IMR-90 (cell line): Measurements from ENCODE around the gene ILK. TPM values are rescaled to one million over a fixed set of nuclear protein-coding genes. Genes with fewer than 3 reads are reported as not detected.

ENCODE experiments used
- ATAC-seq: fragments of 200-7000 bp; cut with Tn5 transposase; 2 replicates; pipeline ENCODE4 v1.9.1; 2020; ENCODE audit warnings: low read depth, mild to moderate bottlenecking, moderate library complexity
- BruUV-seq: library from RNA; stranded (reverse); fragments of 400-500 nt; replicated peaks from 2 replicates; lab custom pipeline; 2021; lab: Mats Ljungman, UMichigan
- CTCF ChIA-PET: fragments of 300-600 bp; formaldehyde crosslinking; extraction: SDS; loops from one replicate; lab custom pipeline; 2021; ENCODE audit warnings: antibody characterized with exemption; lab: Yijun Ruan, JAX
- POLR2A ChIA-PET: fragments of 300-600 bp; sonication (Branson Sonifier 250); formaldehyde crosslinking; loops from one replicate; lab custom pipeline; 2022; ENCODE audit warnings: antibody characterized with exemption; ENCODE audit not compliant: unreplicated experiment; lab: Charles Lee
- DNase-seq: peaks from one replicate; pipeline ENCODE4 v3.0.0; 2013
- H2AFZ ChIP-seq: replicated peaks from 2 replicates; pipeline ENCODE3; 2013; ENCODE audit warnings: low read length, mild to moderate bottlenecking; ENCODE audit not compliant: poor library complexity
- H2AK5ac ChIP-seq: 2 replicates; pipeline ENCODE4 v1.6.1; 2013; ENCODE audit warnings: low read depth, low read length, inconsistent platforms
- H2AK9ac ChIP-seq: replicated peaks from 2 replicates; pipeline ENCODE3; 2013; ENCODE audit warnings: mild to moderate bottlenecking, low read depth, low read length, moderate library complexity; ENCODE audit not compliant: poor library complexity
- H2BK120ac ChIP-seq: 2 replicates; pipeline ENCODE4 v1.6.1; 2013; ENCODE audit warnings: low read depth, low read length, inconsistent platforms
- H2BK15ac ChIP-seq: 3 replicates; pipeline ENCODE4 v1.6.1; 2013; ENCODE audit warnings: low read depth, low read length, inconsistent platforms
- H2BK20ac ChIP-seq: 2 replicates; pipeline ENCODE4 v1.6.1; 2013; ENCODE audit warnings: low read depth, mild to moderate bottlenecking, inconsistent platforms, low read length, moderate library complexity
- H2BK5ac ChIP-seq: 2 replicates; pipeline ENCODE4 v1.6.1; 2013; ENCODE audit warnings: mild to moderate bottlenecking, low read depth, low read length, inconsistent platforms; ENCODE audit not compliant: poor library complexity, severe bottlenecking
- H3K14ac ChIP-seq: replicated peaks from 2 replicates; pipeline ENCODE4 v1.6.1; 2013; ENCODE audit warnings: low read depth, low read length, inconsistent platforms
- H3K18ac ChIP-seq: 2 replicates; pipeline ENCODE4 v1.6.1; 2013; ENCODE audit warnings: low read depth, low read length, control low read depth
- H3K23ac ChIP-seq: 2 replicates; pipeline ENCODE4 v1.6.1; 2013; ENCODE audit warnings: low read depth, low read length, inconsistent platforms
- H3K27ac ChIP-seq: 2 replicates; pipeline ENCODE4 v1.5.1; 2013; ENCODE audit warnings: mild to moderate bottlenecking, control low read depth, low read length; ENCODE audit not compliant: insufficient read depth
- H3K27me3 ChIP-seq: 2 replicates; pipeline ENCODE4 v1.6.1; 2013; ENCODE audit warnings: low read length; ENCODE audit not compliant: control insufficient read depth, insufficient read depth
- H3K36me3 ChIP-seq: 2 replicates; pipeline ENCODE4 v1.6.1; 2013; ENCODE audit warnings: low read length, mixed read lengths; ENCODE audit not compliant: control insufficient read depth, insufficient read depth
- H3K4ac ChIP-seq: 2 replicates; pipeline ENCODE4 v1.6.1; 2013; ENCODE audit warnings: low read depth, low read length, inconsistent platforms
- H3K4me1 ChIP-seq: 2 replicates; pipeline ENCODE4 v1.6.1; 2013; ENCODE audit warnings: low read length, mixed read lengths; ENCODE audit not compliant: control insufficient read depth, insufficient read depth
- H3K4me2 ChIP-seq: 2 replicates; pipeline ENCODE4 v1.6.1; 2013; ENCODE audit warnings: low read depth, mild to moderate bottlenecking, control low read depth, low read length, moderate library complexity
- H3K4me3 ChIP-seq: 2 replicates; pipeline ENCODE4 v1.5.1; 2013; ENCODE audit warnings: low read depth, mild to moderate bottlenecking, control low read depth, low read length, moderate library complexity; ENCODE audit not compliant: insufficient read depth
- H3K56ac ChIP-seq: 2 replicates; pipeline ENCODE4 v1.6.1; 2013; ENCODE audit warnings: low read length, inconsistent platforms; ENCODE audit not compliant: insufficient read depth; ENCODE audit errors: extremely low read depth
- H3K79me1 ChIP-seq, 2 experiments: 2 replicates each; pipeline ENCODE4 v1.6.1; 2013; ENCODE audit warnings: low read length in 2 of 2, inconsistent platforms in 1 of 2, low read depth in 1 of 2
- H3K9ac ChIP-seq: 2 replicates; pipeline ENCODE4 v1.6.1; 2013; ENCODE audit warnings: low read depth, low read length, control low read depth
- H3K9me1 ChIP-seq: 2 replicates; pipeline ENCODE4 v1.6.1; 2013; ENCODE audit warnings: low read length, inconsistent platforms; ENCODE audit not compliant: insufficient read depth
- H3K9me3 ChIP-seq: 2 replicates; pipeline ENCODE4 v1.6.1; 2013; ENCODE audit warnings: low read length; ENCODE audit not compliant: control insufficient read depth, insufficient read depth
- H4K20me1 ChIP-seq: 2 replicates; pipeline ENCODE4 v1.6.1; 2013; ENCODE audit warnings: low read length, inconsistent platforms; ENCODE audit not compliant: insufficient read depth
- H4K5ac ChIP-seq: 2 replicates; pipeline ENCODE4 v1.6.1; 2013; ENCODE audit warnings: mild to moderate bottlenecking, low read depth, low read length, control low read depth
- H4K8ac ChIP-seq, 2 experiments: 2 replicates each; pipeline ENCODE4 v1.6.1; 2013; ENCODE audit warnings: low read depth in 2 of 2, low read length in 2 of 2, control low read depth in 1 of 2, inconsistent platforms in 1 of 2
- H4K91ac ChIP-seq: 2 replicates; pipeline ENCODE4 v1.6.1; 2013; ENCODE audit warnings: low read depth, low read length, inconsistent platforms; ENCODE audit not compliant: insufficient read depth
- BHLHE40 ChIP-seq: fragments of 150-350 bp; IDR thresholded peaks from 2 replicates; pipeline ENCODE4 v1.6.1; 2016; ENCODE audit warnings: mild to moderate bottlenecking, low read depth, low read length
- CEBPB ChIP-seq: IDR thresholded peaks from 2 replicates; pipeline ENCODE4 v1.6.1; 2012; ENCODE audit warnings: low read depth, low read length, improper control_type of control experiment
- CHD1 ChIP-seq: IDR thresholded peaks from 2 replicates; pipeline ENCODE4 v1.6.1; 2012; ENCODE audit warnings: low read depth, low read length, improper control_type of control experiment
- FOS ChIP-seq: fragments of 150-350 bp; IDR thresholded peaks from 2 replicates; pipeline ENCODE4 v1.6.1; 2016; ENCODE audit warnings: low read depth, low read length
- MAFK ChIP-seq: IDR thresholded peaks from 2 replicates; pipeline ENCODE4 v1.6.1; 2012; ENCODE audit warnings: low read depth, low read length, improper control_type of control experiment
- MXI1 ChIP-seq: IDR thresholded peaks from 2 replicates; pipeline ENCODE4 v1.6.1; 2012; ENCODE audit warnings: low read depth, mild to moderate bottlenecking, low read length, moderate library complexity, borderline replicate concordance
- POLR2A ChIP-seq: IDR thresholded peaks from 2 replicates; pipeline ENCODE4 v1.6.1; 2012; ENCODE audit warnings: mild to moderate bottlenecking, low read depth, low read length
- RAD21 ChIP-seq: IDR thresholded peaks from 2 replicates; pipeline ENCODE4 v1.6.1; 2012; ENCODE audit warnings: low read length, improper control_type of control experiment
- SMC3 ChIP-seq: fragments of 150-350 bp; IDR thresholded peaks from 2 replicates; pipeline ENCODE4 v1.6.1; 2016; ENCODE audit warnings: low read depth, mild to moderate bottlenecking, antibody characterized with exemption, low read length, moderate library complexity
- USF2 ChIP-seq: fragments of 150-350 bp; IDR thresholded peaks from 2 replicates; pipeline ENCODE4 v1.6.1; 2017; ENCODE audit warnings: mild to moderate bottlenecking, antibody characterized with exemption, low read length, low read depth
- WGBS, 2 experiments: methylation state at CpG; one replicate each; pipeline versions ENCODE4 v1.1.5 to v1.1.7; 2013; ENCODE audit warnings: missing lambda C conversion rate in 2 of 2; ENCODE audit not compliant: insufficient read length in 1 of 2; ENCODE audit errors: extremely low coverage in 2 of 2; 5-methylcytosine and 5-hydroxymethylcytosine counted together
- dilution Hi-C: fragments of 300-500 bp; cut with HindIII; formaldehyde crosslinking; loops from one replicate; pipeline ENCODE4 v1.14.3; 2018; ENCODE audit warnings: low sequenced_read_pairs; ENCODE audit not compliant: unreplicated experiment
- in situ Hi-C: fragments of 300-500 bp; cut with MboI; formaldehyde crosslinking; loops from 3 replicates; pipeline ENCODE4 v1.14.3; 2019; ENCODE audit warnings: low sequenced_read_pairs, inconsistent platforms, mixed read lengths
- intact Hi-C: fragments of 100-400 bp; cut with micrococcal nuclease; formaldehyde crosslinking; loops from 2 replicates; pipeline ENCODE4 v1.10.0; 2022
- polyA plus RNA-seq, 3 experiments: library from polyadenylated mRNA; depleted of rRNA; stranded (reverse); fragments of >200 nt; gene quantifications; 2 replicates each; pipeline ENCODE4 v1.2.3, GENCODE V29; 2012; ENCODE audit warnings: low replicate concordance in 1 of 3
- total RNA-seq: library from RNA; depleted of rRNA; stranded (reverse); fragments of >200 nt; gene quantifications from 2 replicates; pipeline ENCODE4 v1.2.3, GENCODE V29; 2012

Gene ILK
- total and polyA plus RNA-seq, 2 of the 4 experiments (the other 2 are of a cell fraction): 339 to 389 TPM

DNA sequence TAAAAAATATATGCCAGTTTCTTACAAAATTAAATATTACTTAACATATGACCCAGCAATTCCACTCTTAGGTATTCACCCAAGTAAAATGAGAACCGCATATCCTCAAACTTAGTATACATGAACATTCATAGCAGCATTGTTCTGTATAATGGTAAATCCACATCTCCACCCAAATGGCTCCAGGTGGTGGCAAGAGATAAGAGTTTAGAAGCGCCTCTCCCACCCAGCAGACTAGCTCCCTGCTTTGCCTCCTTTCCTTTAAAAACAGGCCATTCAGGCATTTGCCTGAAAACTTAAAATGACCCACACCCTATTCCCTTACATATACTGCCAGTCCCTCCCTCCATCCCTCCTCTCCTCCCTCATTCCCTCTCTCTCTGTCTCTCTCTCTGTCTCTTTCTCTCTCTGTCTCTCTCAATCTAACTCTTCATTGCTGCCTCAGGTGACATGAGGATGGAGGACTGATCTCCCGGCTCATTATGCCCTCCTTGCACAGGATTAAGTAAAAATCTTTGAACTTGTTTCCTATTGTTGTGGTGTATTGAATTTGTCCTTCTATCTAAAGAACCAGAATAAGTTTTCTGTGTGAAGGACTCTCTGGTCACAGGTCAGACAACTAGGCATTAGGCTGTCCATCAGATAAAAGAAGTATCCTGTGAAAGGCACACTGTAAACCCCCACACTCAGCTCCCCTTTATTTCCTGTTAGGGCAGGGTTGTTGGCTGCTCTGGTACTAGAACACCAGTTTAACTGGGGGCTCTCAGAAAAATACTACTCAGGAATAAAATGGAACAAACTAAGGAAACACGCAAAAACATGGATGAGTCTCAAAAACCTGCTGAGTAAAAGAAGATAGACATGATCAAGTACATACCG lies 48.5 kb upstream of the ILK start:
- Histone ChIP-seq H3K36me3 (no peaks in the 10 kb centered on the region), H2BK5ac (no peak overlapping the region), H3K14ac (no peak overlapping the region), H2AFZ (no peak overlapping the region), H3K79me1 (no peaks in the 10 kb centered on the region), H3K4me3 (no peak overlapping the region), H3K56ac (no peak overlapping the region), H3K4me2 (no peak overlapping the region), H3K4me1 (no peaks in the 10 kb centered on the region), H4K5ac (no peak overlapping the region), H4K20me1 (no peaks in the 10 kb centered on the region), H4K91ac (no peak overlapping the region), H2BK15ac (no peak overlapping the region), H3K27me3 (no peaks in the 10 kb centered on the region), H2AK9ac (no peak overlapping the region), H3K23ac (no peak overlapping the region), H4K8ac (no peak overlapping the region), H3K18ac (no peak overlapping the region), H3K9me1 (no peaks in the 10 kb centered on the region; the same call in 1 of the 2 replicates), H3K9ac (no peak overlapping the region), H2BK20ac (no peak overlapping the region), H3K9me3 (no peaks in the 10 kb centered on the region), H3K27ac (no peak overlapping the region), H2AK5ac (no peak overlapping the region), H3K4ac (no peak overlapping the region), H2BK120ac (no peak overlapping the region)
- dilution Hi-C loops (no loop called here), intact Hi-C loops (no loop called here), in situ Hi-C loops (no loop called here)
- ChIA-PET CTCF (no interaction called here), POLR2A (interaction anchor here (0.6 kb wide), 1 partner anchor 32 kb away, joined by 3 read pairs; no protein-coding TSS in a partner anchor)
- BruUV-seq: no TSS peak
- TF ChIP-seq MXI1 (no peak), CHD1 (no peak), SMC3 (no peak), BHLHE40 (no peak), RAD21 (no peak), MAFK (no peak), CEBPB (no peak), USF2 (no peak), FOS (no peak), POLR2A (no peak)
- no CpG with 5 or more reads among the region's 5 CpGs for WGBS, 2 experiments
- ATAC-seq: no peak
- no peak for DNase-seq
